Stimulated activated effector memory CD8-positive, alpha-beta T cell treated with anti-CD3 and anti-CD28 coated beads, Interleukin-12 subunit alpha, Interleukin-12 subunit beta, amount 100 ng/mL, for 72 hours (primary cell): ENCODE results near the gene FOXO3.

Experiments used
- ATAC-seq: fragments of 150-1000 bp; cut with Tn5 transposase; 2 replicates; pipeline ENCODE4 v1.10.0; 2021
- DNase-seq, 2 donors: peaks; one replicate each; pipeline ENCODE4 v3.0.0; 2021 to 2022; ENCODE audit warnings: low spot score in 2 of 2
- H3K27ac Mint-ChIP-seq: one replicate; pipeline ENCODE4 v1.8.0; 2022; ENCODE audit warnings: mild to moderate bottlenecking, mixed read lengths
- H3K36me3 Mint-ChIP-seq: one replicate; pipeline ENCODE4 v1.8.0; 2022; ENCODE audit warnings: mild to moderate bottlenecking, mixed read lengths
- H3K4me1 Mint-ChIP-seq: one replicate; pipeline ENCODE4 v1.8.0; 2022; ENCODE audit warnings: mixed read lengths
- H3K4me3 Mint-ChIP-seq: one replicate; pipeline ENCODE4 v1.8.0; 2022; ENCODE audit warnings: mild to moderate bottlenecking, mixed read lengths
- H3K9me3 Mint-ChIP-seq: one replicate; pipeline ENCODE4 v1.8.0; 2022; ENCODE audit warnings: mixed read lengths

Gene FOXO3

DNA sequence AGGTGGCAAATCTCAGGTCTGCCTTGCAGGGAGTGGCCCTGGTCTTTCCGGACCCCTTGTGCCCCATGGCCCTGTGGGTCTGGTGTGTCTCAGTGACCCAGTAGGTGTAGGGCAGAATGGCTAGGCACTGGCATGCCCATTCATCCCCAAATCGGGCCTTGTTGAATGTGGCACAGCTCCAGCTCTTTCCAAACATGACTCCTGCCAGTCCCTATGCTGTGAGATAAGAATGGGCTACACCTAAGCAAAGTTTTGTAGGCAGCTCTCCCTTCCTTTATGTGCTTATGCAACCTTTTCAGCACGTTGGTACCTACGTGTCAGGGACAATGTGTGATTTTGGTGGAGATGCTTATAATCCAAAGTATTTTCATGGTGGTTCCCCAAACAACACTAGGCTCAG, 33.9 kb downstream of the FOXO3 start:
- DNase-seq: no peak
- Mint-ChIP-seq H3K9me3 (no peaks in the 10 kb centered on the region), H3K27ac (no peak overlapping the region), H3K4me3 (no peak overlapping the region), H3K36me3 (peaks cover 22% of the 10 kb centered on the region), H3K4me1 (peaks cover 83% of the 10 kb centered on the region)
- no peak for ATAC-seq

DNA sequence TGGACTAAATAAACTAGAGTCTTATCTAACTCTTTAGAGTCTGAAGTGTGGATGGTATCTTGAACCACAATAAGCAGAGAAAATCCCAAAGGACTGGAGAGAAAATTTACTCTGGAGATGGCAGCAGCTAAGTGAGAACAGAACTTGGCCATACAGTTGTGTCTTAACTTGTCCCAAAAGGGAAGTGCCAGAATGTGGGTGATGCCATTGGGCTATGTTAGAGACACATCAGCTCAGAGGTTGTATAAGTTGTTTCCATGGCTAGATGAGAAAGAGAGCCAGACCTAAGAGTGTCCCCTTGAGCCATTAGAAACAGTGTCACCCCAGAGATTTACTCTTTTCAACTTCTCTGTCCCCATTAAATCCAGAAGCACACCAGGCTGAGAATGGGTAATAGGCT, 36.2 kb downstream of the FOXO3 start:
- no peaks in the 10 kb centered on the region for H3K9me3 Mint-ChIP-seq
- no peak overlapping the region for H3K4me3 Mint-ChIP-seq
- H3K4me1 Mint-ChIP-seq: peaks cover 75% of the 10 kb centered on the region
- H3K27ac Mint-ChIP-seq: peak overlapping the region; percentile 15
- peaks cover 18% of the 10 kb centered on the region for H3K36me3 Mint-ChIP-seq
- ATAC-seq (no peak), DNase-seq (no peak)

DNA sequence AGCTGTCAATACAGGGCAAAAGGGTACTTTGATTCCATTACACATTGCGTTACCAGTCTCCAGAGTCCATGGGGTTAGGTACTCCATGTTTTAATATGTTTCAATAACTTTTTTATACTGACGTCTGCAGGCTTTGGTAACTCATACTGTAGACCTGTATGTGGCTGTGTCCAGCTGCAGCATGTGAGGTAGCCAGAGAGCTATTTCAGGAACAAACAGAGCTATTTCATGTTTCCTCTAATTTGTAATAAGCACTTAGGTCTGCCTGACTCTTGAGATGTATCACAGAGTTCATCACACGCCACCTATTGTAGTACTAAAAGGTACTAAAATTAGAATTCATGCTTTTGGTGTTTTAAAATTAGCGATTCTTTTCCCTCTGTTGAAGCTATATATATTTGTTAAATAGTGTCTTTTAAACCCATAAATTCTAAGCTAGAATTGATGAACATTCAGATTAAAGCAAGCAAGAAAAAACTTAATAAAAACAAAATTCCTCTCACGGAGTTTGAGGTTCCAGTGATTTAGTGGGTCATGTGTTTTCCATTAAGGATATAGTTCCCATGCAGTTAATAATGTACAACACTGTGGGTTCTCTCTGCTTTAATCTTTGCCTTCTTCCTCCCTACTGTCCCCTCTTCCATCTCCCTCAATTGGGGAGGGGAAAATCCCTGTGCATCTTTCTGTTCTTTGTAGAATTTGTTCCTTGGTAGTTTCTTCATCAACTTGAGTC, 37.0 kb downstream of the FOXO3 start:
- H3K36me3 Mint-ChIP-seq: peaks cover 14% of the 10 kb centered on the region
- H3K9me3 Mint-ChIP-seq: no peaks in the 10 kb centered on the region
- peak overlapping the region; percentile 96 for H3K27ac Mint-ChIP-seq
- DNase-seq: no peak
- ATAC-seq: no peak
- peak overlapping the region; percentile 49 for H3K4me3 Mint-ChIP-seq
- H3K4me1 Mint-ChIP-seq: peaks cover 72% of the 10 kb centered on the region

DNA sequence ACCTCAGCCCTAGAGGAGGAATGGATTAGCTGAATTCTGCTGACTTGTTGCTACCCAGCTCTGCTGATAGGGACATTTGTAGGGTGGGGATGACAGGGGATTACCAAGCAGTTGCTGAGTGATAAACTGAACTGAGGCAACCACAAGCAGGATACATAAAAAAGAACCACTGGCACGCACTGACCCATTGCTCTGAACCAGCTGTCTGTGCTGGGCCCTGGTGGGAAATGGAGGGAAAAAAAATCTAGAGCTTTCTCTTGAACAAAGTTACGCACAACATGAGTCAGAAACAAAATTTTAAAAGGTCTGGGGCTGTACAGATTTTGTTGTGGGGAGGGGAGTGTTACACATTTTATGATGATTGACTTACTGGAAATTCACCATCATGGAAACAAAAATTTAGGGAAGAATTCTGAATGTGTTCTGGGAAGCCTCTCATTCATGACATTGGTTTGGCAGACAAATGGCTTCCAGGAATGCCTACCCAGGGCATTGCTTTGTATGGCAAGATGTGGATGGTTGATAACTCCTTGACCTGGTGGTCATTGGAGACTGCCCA, 37.7 kb downstream of the FOXO3 start:
- peak; percentile 12 to 72 for DNase-seq
- Mint-ChIP-seq H3K9me3 (no peaks in the 10 kb centered on the region), H3K4me1 (peaks cover 66% of the 10 kb centered on the region), H3K27ac (peak overlapping the region; percentile 96), H3K36me3 (peaks cover 12% of the 10 kb centered on the region), H3K4me3 (peak overlapping the region; percentile 49)
- ATAC-seq: peak; percentile 100

DNA sequence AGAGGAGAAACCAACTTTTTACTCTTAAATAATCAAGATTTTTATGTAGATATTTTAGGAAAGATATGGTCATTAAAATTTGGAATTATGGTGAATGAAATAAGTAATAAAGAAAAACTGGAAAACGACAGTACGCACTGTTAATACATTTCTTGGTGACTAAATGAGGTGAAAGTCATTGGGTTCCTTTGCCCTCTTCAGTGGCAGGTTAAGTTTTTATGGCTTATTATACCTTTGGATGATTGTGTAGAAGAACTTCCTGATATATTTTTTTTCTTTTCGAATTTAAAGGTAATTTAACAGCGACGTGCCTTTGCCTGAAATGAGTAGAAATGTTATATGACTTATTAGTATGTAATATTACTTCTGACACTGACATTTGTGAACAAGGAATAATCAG, 43.4 kb downstream of the FOXO3 start:
- ATAC-seq: no peak
- no peak overlapping the region for H3K27ac Mint-ChIP-seq
- H3K4me3 Mint-ChIP-seq: no peak overlapping the region
- no peak for DNase-seq
- H3K4me1 Mint-ChIP-seq: peaks cover 58% of the 10 kb centered on the region
- no peaks in the 10 kb centered on the region for H3K36me3 Mint-ChIP-seq
- H3K9me3 Mint-ChIP-seq: no peaks in the 10 kb centered on the region

DNA sequence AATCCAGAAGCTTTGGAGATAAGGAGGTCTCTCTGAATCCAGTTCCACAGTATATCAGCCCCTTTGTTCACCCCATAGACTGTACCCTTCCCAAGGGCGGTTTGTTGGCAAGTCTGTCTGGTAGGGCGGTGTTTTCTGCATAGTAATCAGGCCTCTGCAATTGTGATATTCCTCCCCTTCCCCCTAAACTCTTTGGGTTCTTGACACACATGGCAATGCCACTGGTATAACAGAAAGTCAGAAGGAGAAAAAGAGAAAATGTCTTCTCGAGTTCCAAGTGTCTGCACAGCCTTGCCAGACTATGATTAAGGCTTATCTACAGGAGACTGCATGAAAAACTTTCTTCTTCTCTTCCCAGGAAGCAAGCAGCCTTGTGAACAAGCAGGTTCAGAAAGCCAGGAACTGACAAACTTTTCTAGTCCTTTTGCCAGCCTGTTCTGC, 45.6 kb downstream of the FOXO3 start:
- no peak for ATAC-seq
- H3K36me3 Mint-ChIP-seq: no peaks in the 10 kb centered on the region
- H3K4me1 Mint-ChIP-seq: peaks cover 64% of the 10 kb centered on the region
- no peak for DNase-seq
- H3K9me3 Mint-ChIP-seq: no peaks in the 10 kb centered on the region
- no peak overlapping the region for H3K27ac Mint-ChIP-seq
- no peak overlapping the region for H3K4me3 Mint-ChIP-seq

DNA sequence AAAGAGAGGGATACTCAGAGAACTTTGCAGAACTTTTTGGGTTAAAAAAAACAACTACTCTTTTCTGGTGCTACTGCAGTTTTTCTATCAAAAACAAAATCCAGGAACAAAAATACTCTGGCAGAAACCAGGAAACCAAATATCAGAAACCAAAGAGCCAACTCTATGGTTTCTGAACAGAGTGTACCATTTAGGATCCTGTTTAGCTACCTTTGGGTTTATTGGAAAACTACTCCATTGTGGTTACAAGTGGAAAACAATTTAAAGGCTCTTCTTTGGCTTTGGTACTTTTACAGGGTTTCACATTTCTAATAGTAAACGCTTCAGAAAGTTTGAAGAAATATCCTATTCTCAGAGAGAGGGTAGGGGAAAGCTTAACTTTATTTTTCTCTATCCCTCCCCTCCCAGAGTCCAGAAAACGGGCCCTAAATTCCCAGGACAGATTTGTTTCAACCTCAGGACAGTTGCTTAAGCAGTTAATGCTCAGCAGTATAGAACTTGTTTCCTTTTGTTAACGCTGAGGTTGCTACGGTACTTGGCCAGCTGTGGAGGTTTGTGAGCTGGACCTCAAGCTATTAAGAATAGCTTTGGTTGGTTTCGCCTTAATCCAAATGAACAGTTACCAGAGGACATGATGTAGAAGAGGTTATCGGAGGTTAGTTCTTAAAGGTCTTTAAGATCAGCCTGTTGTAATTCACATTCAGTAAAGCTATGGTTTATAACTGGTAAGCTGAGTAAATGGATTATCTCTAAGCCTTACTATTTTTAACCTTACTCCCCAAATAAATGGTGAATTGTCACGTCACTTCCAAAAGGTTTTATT, 47.9 kb downstream of the FOXO3 start:
- ATAC-seq: no peak
- no peaks in the 10 kb centered on the region for H3K36me3 Mint-ChIP-seq
- DNase-seq: no peak
- H3K9me3 Mint-ChIP-seq: peaks cover 2% of the 10 kb centered on the region
- H3K4me3 Mint-ChIP-seq: no peak overlapping the region
- peak overlapping the region; percentile 40 for H3K27ac Mint-ChIP-seq
- peaks cover 64% of the 10 kb centered on the region for H3K4me1 Mint-ChIP-seq

DNA sequence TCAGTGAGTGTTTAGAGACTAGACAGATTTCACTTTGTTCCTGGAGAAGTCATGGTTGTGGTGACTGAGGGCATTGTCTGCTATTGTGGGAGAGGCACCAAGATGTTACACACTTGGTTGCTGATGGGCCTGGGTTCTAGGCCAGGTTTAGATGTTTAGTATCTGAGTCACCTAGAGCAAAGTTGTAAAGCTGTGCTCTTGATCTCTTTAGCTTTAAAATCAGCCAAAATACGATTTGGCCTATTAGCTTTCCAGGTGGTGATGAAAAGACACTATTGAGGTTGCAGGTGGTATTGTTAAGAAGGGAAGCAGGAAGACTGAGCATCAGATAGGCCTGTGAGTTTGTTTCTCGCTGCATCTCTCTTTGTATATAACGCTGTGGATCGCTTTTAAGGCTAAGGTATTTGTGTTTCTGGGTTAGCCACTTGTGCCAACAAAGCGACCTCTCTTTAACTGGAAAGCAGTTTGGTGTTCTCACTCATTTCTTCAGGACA, 48.6 kb downstream of the FOXO3 start:
- Mint-ChIP-seq H3K9me3 (peaks cover 3% of the 10 kb centered on the region), H3K27ac (peak overlapping the region; percentile 40), H3K4me1 (peaks cover 62% of the 10 kb centered on the region), H3K36me3 (no peaks in the 10 kb centered on the region), H3K4me3 (no peak overlapping the region)
- DNase-seq (no peak), ATAC-seq (peak; percentile 34)

DNA sequence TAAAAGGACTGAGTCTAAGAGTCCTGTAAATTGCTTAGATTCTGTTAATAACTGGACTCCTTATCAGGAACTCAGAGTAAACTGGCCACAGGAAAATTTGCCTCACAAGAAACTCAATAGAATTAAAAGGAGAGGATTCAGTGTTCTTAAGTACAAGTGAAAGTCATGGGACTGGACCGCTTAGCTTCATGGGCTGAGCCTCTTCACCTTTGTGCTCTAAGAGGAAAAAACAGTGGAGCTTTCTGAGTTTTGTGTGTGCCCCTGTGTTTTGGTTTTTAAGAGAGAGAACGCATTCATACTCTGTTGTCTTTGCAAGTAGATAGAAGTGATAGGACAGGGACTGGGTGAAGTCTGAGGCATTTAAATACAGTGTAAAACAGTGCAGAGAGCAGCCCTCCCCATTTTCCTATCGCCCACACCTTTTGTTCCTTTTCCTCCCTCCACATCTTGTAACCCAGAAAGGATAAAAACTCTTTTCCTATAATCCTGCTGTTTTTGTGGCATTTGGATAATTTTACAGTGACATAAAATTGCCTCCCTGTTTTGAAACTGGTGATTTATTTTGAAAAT, 49.6 kb downstream of the FOXO3 start:
- Mint-ChIP-seq H3K36me3 (no peaks in the 10 kb centered on the region), H3K27ac (no peak overlapping the region), H3K9me3 (peaks cover 3% of the 10 kb centered on the region), H3K4me1 (peaks cover 70% of the 10 kb centered on the region), H3K4me3 (no peak overlapping the region)
- ATAC-seq (no peak), DNase-seq (no peak)

DNA sequence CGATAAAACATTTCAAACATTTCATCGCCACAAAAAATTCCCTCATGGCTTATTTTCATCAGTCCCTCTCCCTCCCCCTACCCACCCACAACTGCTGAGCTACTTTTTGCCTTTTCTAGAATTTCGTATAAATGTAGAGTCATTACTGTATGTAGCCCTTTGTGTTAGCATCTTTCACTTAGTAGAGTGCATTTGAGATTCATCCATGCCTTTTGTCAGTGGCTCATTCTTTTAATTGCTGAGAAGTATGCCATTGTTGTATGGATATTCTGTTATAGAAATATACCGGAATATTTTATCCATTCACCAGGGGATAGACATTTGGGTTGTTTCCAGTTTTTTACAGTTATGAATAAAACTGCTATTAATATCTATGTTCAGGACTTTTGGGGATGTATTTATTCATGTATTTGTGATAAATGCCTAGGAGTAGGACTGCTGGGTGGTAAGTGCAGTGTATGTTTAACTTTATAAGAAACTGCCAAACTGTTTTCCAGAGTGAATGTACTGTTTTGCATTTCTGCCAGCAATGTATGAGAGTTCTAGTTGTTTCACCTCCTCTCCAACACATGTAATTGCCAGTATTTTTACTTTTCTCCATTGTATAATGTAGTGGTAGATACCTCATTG, 50.4 kb downstream of the FOXO3 start:
- H3K9me3 Mint-ChIP-seq: peaks cover 3% of the 10 kb centered on the region
- H3K4me1 Mint-ChIP-seq: peaks cover 70% of the 10 kb centered on the region
- no peak overlapping the region for H3K27ac Mint-ChIP-seq
- no peak for ATAC-seq
- DNase-seq: no peak
- H3K4me3 Mint-ChIP-seq: no peak overlapping the region
- no peaks in the 10 kb centered on the region for H3K36me3 Mint-ChIP-seq

DNA sequence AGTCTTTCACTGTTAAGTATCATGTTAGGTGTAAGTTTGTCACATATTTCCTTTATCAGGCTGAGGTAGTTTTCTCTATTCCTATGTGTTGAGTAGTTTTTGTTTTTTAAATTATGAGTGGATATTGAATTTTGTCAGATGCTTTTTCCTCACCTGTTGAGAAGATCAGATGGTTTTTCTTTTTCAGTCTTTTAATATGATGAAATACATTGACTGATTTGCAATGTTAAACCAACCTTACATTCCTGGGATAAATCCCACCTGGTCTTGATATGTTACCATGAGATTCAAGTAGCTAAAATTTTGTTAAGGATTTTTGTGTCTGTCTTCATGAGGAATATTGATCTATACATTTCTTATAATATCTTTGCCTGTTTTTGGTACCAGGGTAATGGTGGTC, 52.1 kb downstream of the FOXO3 start:
- ATAC-seq (no peak), DNase-seq (no peak)
- H3K4me3 Mint-ChIP-seq: no peak overlapping the region
- peaks cover 3% of the 10 kb centered on the region for H3K9me3 Mint-ChIP-seq
- H3K36me3 Mint-ChIP-seq: no peaks in the 10 kb centered on the region
- peaks cover 62% of the 10 kb centered on the region for H3K4me1 Mint-ChIP-seq
- H3K27ac Mint-ChIP-seq: no peak overlapping the region

DNA sequence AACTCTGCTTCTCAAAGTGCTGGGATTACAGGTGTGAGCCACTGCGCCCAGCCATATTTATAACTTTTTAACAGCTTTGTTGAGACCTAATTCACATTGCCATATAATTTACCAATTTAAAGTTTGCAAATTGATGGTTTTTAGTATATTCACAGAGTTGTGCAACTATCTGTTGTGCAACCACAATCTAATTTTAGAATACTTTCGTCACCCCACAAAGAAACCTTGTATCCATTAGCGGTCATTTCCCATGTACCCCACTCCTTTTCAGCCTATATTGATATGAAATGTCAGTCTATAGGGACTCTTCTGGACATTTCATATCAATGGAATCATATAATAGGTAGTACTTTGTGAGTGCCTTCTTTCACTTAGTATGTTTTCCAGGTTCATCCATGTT, 55.8 kb downstream of the FOXO3 start:
- Mint-ChIP-seq H3K4me3 (no peak overlapping the region), H3K36me3 (no peaks in the 10 kb centered on the region), H3K27ac (no peak overlapping the region), H3K4me1 (peaks cover 62% of the 10 kb centered on the region), H3K9me3 (peaks cover 3% of the 10 kb centered on the region)
- no peak for ATAC-seq
- no peak for DNase-seq

DNA sequence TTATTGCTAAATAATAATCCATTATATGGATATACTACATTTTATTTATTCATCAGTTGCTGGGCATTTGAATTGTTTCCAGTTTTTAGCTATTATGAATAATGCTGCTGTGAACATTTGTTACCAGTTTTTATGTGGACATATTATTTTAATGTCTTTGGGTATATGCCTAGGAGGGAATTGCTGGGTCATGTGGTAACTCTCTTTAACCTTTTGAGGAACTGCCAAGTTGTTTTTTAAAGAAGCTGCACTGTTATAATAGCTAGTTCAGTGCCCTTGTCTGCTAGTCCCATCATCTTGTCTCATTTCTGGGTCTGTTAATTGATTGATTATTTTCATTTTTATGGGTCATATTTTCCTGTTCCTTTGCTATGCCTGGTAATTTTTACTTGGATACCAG, 56.3 kb downstream of the FOXO3 start:
- H3K9me3 Mint-ChIP-seq: peaks cover 3% of the 10 kb centered on the region
- DNase-seq (no peak), ATAC-seq (no peak)
- H3K4me3 Mint-ChIP-seq: no peak overlapping the region
- H3K36me3 Mint-ChIP-seq: peaks cover under 1% of the 10 kb centered on the region
- no peak overlapping the region for H3K27ac Mint-ChIP-seq
- peaks cover 66% of the 10 kb centered on the region for H3K4me1 Mint-ChIP-seq

DNA sequence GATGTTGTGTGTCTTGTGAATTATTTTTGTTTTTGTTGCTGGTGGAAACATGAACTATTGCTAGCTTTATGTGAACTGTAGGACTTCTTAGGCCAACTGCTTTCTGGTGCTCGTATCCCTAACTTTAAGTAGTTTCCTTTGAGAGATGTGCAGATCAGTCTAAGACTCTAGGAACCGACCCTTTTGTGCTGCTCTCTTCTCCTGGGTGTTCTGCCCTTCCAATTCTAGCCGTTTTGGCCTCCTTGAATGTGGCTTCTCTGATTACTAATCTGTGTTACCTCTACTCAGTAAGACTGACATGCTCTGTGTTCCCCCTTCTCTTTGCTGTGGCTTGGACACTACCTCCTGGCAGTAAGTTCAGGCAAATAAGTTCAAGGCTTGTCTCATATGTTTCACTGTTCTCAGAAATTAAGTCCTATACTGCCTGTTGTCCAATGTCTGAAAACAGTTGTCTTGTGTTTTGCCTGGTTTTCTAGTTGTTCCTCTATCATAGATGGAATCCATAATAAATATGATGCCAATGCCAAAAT, 58.0 kb downstream of the FOXO3 start:
- H3K27ac Mint-ChIP-seq: peak overlapping the region; percentile 46
- DNase-seq (no peak), ATAC-seq (peak; percentile 56)
- peaks cover under 1% of the 10 kb centered on the region for H3K9me3 Mint-ChIP-seq
- peaks cover 71% of the 10 kb centered on the region for H3K4me1 Mint-ChIP-seq
- no peak overlapping the region for H3K4me3 Mint-ChIP-seq
- H3K36me3 Mint-ChIP-seq: peaks cover 6% of the 10 kb centered on the region
